ENCODE data around the gene RIN3. TPM values are rescaled to one million over a fixed set of nuclear protein-coding genes. Genes with fewer than 3 reads are reported as not detected.

Gene RIN3
- total and polyA plus RNA-seq, 10 donors: 17.2 to 117 (median 75.7) TPM

DNA sequence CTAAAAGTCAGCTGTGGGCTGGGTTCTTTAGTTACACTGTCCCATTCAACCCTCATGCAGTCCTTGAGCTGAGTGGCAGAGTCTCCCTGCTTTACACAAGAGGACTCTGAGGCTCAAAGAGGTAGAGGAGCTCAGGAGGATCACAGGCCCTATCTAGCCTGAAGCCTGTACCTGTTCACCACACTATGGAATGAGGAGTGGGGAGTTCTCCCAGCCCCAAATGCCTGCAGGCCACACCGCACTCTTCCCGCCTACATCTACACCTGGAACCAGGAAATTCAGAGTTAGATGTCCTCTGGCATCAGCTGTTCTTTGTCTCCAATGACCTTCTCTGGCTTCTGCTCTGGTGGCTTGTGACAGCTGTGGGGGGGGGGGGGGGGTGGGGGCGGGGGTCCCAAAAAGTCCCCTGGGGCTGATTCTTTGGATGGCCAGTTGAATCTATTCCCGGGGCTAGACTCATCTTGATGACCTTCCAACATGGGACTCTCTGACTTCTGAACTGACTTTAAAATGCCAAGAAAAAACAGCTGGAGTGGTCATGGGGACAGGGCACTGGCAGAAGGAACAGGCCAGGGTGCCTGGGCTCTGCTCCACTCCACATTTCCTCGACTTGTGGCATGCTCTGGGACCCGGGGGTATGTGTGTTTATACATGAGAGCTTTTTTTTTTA, 30.6 kb downstream of the RIN3 start:
- no peaks in the 10 kb centered on the region for H3K27me3 ChIP-seq (replicated peaks in 1 of 7)
- H3K4me1 ChIP-seq: peaks cover 14 to 71% (median 26%) of the 10 kb centered on the region in 6 donors
- WGBS, 5 donors: 68 to 81% (median 73%) methylated on average over 6 of the region's 6 CpGs
- no peaks in the 10 kb centered on the region for H3K9me3 ChIP-seq
- peaks cover 0 to 6% (median 0%) of the 10 kb centered on the region in 6 donors for H3K36me3 ChIP-seq
- DNase-seq: no peak
- peak overlapping the region in 2 of 8 donors; percentile 8 to 30 for H3K27ac ChIP-seq
- H3K4me3 ChIP-seq: no peak overlapping the region
- intact Hi-C loops (cut with DNase I; ENCODE audit: low total_unique reads): no loop called here
- TF ChIP-seq CTCF (IDR thresholded peaks at IDR 0.05 in 8 of 11, conservative IDR thresholded peaks at IDR 0.05 in 3 of 11) (no peak), POLR2AphosphoS5 (IDR thresholded peaks at IDR 0.05) (no peak), POLR2A (IDR thresholded peaks at IDR 0.05) (no peak)

DNA sequence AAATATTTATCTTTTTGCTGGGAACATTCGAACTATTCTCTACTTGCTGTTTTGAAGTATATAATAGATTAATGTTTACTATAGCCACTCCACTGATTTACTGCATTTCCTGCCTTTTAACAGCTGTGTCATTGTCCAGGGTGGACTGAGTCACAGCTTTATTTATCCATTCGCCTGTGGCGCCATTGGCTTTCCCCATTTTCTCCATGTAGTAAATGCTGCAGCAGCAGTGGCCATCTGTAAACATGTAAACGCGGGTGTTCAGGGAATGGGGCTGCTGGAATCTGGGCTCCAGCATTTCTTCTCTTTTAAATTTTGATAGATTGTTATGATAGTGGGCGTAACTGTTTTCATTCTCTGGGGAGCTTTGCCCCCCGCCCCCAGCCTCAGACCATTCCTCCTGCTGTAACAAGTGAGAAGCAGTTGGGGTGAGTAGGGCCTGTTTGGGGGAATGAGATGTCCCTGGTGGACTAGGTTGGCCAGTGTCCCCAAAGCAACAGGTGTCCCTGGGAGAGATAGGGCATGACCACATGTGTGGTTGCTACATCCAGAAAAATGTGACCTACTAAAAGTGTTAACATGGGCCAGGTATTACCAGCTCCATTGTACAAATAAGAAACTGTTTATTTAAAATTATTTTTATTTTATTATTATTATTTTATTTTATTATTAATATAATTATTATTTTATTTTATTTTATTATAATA, 32.9 kb downstream of the RIN3 start:
- Histone ChIP-seq H3K4me3 (no peak overlapping the region), H3K27ac (peak overlapping the region in 1 of 8 donors; percentile 27), H3K36me3 (peaks cover 0 to 10% (median 0%) of the 10 kb centered on the region in 6 donors), H3K27me3 (replicated peaks in 1 of 7) (no peaks in the 10 kb centered on the region), H3K4me1 (peaks cover 8 to 71% (median 25%) of the 10 kb centered on the region in 6 donors), H3K9me3 (no peaks in the 10 kb centered on the region)
- TF ChIP-seq POLR2A (IDR thresholded peaks at IDR 0.05) (no peak), CTCF (IDR thresholded peaks at IDR 0.05 in 8 of 11, conservative IDR thresholded peaks at IDR 0.05 in 3 of 11) (no peak), POLR2AphosphoS5 (IDR thresholded peaks at IDR 0.05) (no peak)
- intact Hi-C loops (cut with DNase I; ENCODE audit: low total_unique reads): no loop called here
- no peak for DNase-seq
- 87 to 98% (median 94%) methylated on average over 7 of the region's 7 CpGs for WGBS, 5 donors

DNA sequence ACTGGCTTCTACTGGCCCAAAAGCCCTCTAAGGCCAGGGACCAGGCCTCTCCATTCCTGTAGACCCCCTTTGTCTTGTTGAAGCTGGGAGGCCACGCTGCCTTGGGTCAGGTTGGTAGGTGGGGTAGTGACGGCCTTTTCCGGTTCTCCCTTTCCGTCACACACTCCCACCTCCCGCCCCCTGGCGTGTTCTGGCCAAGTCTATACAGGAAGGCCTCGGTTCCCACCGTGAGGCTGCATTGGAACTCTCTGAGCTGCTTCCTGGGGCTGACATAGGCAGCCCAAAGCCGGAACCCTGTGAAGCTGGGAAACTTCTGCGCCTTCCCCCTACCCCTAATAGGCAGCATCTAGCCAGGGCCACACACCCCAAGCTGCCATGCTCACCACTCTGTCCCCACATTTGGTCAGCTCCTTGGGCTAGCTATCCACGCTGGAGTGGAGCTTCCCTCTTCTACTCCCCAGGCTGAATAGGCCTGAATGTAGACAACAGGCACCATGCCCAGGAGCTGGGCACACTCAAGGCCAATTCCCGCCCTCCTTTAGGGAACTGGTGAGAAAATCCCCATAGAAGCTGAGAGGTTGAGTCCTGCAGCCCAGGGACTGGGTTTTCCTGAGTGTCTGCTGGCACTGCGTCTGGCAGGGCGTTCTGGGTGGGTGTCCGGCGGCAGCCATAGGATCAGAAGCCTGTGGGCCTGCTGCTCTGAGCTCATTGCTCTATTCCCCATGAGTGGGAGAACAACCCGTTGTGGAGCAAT, 35.7 kb downstream of the RIN3 start:
- no peak overlapping the region for H3K4me3 ChIP-seq
- H3K9me3 ChIP-seq: no peaks in the 10 kb centered on the region
- peaks cover 0 to 10% (median 0%) of the 10 kb centered on the region in 6 donors for H3K36me3 ChIP-seq
- peak overlapping the region in 7 of 8 donors; percentile 12 to 83 (median 76) for H3K27ac ChIP-seq
- H3K27me3 ChIP-seq (replicated peaks in 1 of 7): no peaks in the 10 kb centered on the region
- intact Hi-C loops (cut with DNase I; ENCODE audit: low total_unique reads): no loop called here
- H3K4me1 ChIP-seq: peaks cover 11 to 79% (median 51%) of the 10 kb centered on the region in 6 donors
- no peak for DNase-seq
- 53 to 64% (median 60%) methylated on average over 11 to 17 of the region's 17 CpGs for WGBS, 5 donors
- TF ChIP-seq POLR2A (IDR thresholded peaks at IDR 0.05): no peak
- TF ChIP-seq POLR2AphosphoS5 (IDR thresholded peaks at IDR 0.05): peak; percentile 23 to 50 (median 40)
- TF ChIP-seq CTCF (IDR thresholded peaks at IDR 0.05 in 8 of 11, conservative IDR thresholded peaks at IDR 0.05 in 3 of 11): no peak

Measured in spleen (tissue), 11 donors.